GM21723 (cell line): ENCODE results near the gene ASXL3.

Experiments used
- ATAC-seq: cut with Tn5 transposase; IDR thresholded peaks from one replicate; pipeline ENCODE4 v1.9.1; 2021; ENCODE audit warnings: mild to moderate bottlenecking, moderate library complexity; ENCODE audit not compliant: unreplicated experiment

Gene ASXL3

GRCh38 chr18:33712719-33713118 is 134.7 kb downstream of the ASXL3 start:
- no peak for ATAC-seq

DNA sequence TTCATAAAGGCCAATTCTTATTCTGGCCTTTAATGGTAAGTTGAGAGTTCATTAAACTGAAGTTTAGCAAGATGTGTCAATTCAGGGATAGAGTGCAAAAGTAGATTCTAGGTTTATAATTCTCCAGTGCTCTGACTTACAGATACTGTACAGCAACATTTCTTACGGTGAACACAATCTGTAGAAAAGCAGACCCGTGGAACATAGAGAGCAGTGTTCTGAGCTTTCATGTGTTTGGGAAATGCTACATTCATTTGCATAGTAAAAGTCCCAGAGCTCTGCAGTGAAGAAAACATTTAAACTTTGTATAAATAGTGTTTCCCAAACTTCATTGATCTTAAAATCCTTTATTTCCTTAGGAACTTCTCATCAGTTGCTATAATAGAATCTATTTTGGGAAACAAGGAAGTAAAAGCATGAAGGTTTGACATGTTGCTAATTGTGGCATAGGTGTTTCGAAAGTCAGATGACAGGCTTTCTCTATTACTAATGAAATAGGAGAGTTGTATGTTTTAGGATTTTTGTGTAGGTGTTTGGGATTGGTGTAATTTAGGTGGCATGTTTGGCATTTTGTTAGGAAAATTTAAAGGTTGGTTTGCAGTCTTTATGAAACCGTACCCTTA is 138.2 kb downstream of the ASXL3 start:
- ATAC-seq, result peak; percentile 69

DNA sequence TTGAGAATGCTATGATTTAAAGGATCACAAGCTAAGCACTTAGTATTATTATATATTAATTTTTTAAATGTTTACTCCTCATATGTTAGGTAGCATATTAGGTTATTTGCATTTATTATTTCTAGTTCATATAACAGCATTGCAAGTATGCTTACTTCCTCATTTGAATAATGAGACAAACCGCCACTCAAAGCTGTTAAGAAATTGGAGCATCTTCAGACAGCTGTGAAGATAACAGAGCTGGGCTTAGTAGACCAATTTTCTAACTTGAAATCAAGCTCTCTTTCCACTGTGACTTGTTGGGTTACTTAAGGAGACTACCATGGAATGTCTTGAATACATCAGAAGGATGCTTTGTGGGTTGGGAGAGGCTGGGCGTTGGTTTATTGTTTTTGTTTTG is 139.3 kb downstream of the ASXL3 start:
- no peak for ATAC-seq

DNA sequence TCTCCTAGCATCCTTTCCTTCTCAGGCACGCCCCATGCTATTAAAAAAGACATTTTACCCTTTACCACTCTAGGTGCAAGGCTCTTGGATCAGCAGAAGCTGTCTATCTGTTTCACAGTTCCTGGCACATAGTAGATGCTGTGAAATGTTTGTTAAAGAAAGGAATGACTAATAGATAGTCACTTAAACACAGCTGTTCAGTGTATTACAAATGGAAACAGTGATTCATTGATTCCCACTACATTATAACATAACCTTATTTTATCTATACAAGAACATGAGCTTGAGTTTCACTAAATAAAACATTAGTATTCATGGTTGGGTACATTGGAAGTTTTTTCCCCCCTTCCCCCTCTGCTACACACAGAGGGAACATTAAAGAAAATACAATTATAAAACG is 142.1 kb downstream of the ASXL3 start:
- ATAC-seq, result no peak

DNA sequence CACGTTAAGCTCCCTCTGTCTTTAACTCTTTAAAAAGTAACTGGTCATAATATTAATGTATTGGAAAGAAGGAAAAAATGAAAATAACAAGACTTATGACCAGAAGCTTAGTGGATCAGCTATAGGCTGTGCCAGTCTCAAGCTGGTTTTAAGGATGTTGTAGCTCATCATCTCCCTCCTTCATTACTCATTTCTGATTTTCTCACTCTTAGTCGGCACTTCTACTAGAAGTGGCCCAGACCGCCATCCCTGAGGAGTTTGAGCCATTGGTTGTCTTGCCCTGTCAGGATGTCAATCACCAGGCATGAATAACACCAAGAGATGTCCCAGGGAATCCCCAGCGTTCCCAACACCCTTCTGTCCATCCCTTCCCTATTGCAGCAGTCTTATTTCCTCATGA is 151.5 kb downstream of the ASXL3 start:
- ATAC-seq, result no peak

- ATAC-seq, result no peak
These were observed 155.4 kb downstream of the ASXL3 start for GRCh38 chr18:33733376-33733775.

- no peak for ATAC-seq
These were observed 157.4 kb downstream of the ASXL3 start for GRCh38 chr18:33735428-33735827.

DNA sequence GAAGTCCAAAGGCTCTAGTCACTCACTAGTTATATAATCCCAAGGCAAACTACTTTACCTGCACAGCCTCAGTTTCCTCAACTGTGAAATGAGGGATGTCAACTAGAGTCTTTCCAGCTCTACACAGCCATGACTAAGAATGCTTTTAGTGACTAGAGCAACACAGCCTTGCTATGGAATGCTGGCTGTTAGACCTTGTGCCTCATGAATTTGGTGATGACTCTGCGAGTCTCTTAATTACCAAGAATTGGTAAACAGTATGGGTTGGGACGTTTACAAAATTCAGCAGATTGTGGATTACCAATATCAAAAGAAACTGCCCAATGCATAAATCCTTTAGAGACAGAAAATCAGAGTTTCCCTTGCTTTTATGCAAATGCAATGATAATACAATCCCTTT is 163.7 kb downstream of the ASXL3 start:
- no peak for ATAC-seq

DNA sequence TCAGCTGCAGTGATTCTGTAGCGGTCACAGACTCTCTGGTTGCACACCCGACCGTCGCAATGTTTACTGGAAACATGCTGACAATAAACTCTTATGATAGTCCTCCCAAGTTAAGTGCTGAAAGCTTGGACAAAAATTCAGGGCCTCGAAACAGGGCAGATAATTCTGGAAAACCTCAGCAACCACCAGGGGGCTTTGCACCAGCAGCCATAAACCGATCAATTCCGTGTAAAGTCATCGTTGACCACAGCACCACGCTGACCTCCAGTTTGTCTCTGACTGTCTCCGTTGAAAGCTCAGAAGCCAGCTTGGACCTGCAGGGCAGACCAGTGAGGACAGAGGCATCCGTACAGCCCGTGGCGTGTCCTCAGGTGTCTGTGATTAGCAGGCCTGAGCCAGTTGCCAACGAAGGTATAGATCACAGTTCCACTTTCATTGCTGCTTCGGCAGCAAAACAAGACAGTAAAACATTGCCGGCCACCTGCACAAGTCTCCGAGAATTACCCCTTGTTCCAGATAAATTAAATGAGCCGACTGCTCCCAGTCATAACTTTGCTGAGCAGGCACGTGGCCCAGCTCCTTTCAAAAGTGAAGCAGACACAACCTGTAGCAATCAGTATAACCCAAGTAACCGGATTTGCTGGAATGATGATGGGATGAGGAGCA is 166.1 kb downstream of the ASXL3 start:
- ATAC-seq, result no peak

- ATAC-seq, result no peak
These were observed 167.3 kb downstream of the ASXL3 start for GRCh38 chr18:33745151-33745795.

DNA sequence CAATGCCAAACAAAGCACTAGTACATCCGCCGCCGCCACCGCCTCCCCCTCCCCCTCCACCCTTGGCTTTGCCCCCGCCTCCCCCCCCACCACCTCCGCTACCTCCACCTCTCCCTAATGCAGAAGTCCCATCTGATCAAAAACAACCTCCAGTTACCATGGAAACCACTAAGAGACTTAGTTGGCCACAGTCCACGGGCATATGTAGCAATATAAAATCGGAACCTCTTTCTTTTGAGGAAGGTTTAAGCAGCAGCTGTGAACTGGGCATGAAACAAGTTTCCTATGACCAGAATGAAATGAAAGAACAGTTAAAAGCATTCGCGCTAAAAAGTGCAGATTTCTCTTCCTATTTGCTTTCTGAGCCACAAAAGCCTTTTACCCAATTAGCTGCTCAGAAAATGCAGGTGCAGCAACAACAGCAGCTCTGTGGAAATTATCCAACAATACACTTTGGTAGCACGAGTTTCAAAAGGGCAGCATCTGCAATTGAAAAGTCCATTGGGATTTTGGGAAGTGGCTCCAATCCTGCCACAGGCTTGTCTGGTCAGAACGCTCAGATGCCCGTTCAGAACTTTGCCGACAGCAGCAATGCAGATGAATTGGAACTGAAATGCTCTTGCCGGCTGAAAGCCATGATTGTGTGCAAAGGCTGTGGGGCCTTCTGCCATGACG is 168.0 kb downstream of the ASXL3 start:
- ATAC-seq, result no peak

DNA sequence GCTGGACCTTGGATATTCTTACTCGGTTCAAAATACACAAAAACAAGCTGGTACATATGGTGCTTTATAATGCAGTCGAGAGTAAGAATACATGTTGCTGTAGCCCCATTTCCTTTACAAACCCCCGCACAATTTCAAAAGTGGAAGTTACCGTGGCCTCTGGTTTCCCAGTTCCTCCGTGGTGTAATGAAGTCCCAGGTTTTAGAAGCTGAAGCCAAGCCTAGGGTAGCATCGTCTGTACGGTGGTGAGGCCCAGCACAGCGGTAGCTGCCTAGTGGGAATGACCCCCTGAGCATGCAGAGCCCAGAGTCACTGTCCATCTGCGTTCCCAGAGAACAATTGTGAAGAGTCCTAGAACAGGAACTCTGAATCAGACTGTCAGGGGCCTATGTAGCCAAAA is 171.8 kb downstream of the ASXL3 start:
- ATAC-seq, result no peak

- no peak for ATAC-seq
These were observed 172.3 kb downstream of the ASXL3 start for GRCh38 chr18:33750366-33750765.

- ATAC-seq, result no peak
These were observed 173.7 kb downstream of the ASXL3 start for GRCh38 chr18:33751613-33752221.

DNA sequence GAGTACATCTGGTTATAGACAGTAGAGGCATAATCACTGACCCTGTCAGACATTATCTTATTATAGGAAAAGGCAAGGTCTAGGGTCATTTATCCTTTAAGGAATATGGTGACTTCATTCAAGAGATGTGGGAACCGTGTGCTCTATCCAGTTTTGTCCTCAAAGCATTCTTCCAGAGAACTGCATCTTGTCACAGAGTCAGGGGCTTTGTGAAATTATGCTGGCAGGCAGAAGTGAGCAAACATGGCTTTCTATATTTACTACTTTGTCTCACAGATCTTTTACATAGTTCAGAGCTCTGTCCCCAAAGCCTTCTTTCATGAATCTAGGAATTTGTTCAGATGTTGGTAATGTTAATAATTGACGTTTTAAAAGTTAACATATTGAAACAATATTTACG is 177.4 kb downstream of the ASXL3 start:
- no peak for ATAC-seq

DNA sequence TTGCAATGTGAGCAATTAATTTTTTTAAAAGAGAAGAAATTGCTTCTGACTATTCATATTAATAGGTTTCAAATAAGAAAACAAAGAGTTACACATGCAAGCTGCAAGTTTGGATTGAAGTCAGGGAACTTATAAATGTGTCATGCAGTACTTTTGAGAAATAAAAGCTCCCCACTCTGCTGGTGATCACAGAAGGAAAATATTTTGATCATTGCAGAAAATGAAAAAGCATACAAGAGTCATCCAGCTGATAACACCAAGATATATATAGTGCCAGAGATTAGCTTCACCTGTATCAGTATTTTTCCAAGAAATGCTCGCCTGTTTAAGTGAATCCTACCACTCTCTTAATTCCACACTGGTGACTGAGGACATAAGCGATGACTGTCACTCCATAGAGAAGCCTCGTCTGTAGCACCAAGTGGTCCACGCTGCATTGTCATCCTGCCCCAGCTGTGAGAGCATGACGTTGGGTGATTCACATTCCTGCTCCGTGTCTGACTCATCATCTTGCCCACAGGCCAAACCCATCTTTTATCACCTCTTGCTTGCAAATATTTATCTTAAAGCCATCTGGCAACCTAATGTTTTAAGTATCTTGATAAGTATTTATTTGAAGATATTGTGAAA is 178.0 kb downstream of the ASXL3 start:
- no peak for ATAC-seq

- no peak for ATAC-seq
These were observed 179.0 kb downstream of the ASXL3 start for GRCh38 chr18:33757037-33757436.

- peak; percentile 51 for ATAC-seq
These were observed 183.3 kb downstream of the ASXL3 start for GRCh38 chr18:33761363-33761762.

DNA sequence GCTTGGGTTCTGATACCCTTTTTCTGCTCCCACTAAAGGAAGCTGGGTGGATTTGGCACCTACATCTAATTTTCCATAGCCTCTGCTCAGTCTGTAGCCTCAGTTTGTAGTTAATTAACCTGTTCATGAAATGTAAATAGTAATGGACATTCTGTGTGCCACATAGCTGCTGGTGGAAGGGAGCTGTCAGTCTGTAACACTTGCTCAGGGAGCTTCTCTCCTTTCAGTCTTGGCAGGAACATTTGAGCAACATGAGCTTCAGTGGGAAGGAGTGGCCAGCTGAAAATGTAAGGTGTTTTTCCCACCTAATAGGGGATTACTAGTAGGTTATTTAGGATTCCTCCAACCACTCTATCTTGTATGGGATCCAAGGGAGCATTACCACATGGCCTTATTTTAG is 203.4 kb downstream of the ASXL3 start:
- no peak for ATAC-seq
